HG02981 (cell line): ENCODE data around the gene PI4KA.
A peak's percentile ranks its signal among the peaks of the same experiment; 100 is the strongest.
"Not testable (repeated sequence)": the region's sequence is repeated elsewhere in the genome, so short reads cannot be mapped to it uniquely, and the experiment has no call there.

ENCODE experiments used
- ATAC-seq: cut with Tn5 transposase; IDR thresholded peaks from one replicate; pipeline ENCODE4 v1.9.1; 2021; ENCODE audit warnings: mild to moderate bottlenecking, moderate library complexity; ENCODE audit not compliant: unreplicated experiment

The PI4KA gene

GRCh38 chr22:20702175-20702545 lies 156.5 kb downstream of the PI4KA start:
- peak; percentile 11 for ATAC-seq

GRCh38 chr22:20701680-20702136 lies 156.9 kb downstream of the PI4KA start:
- ATAC-seq = peak; percentile 2

- not testable (repeated sequence) for ATAC-seq
These were observed 158.3 kb downstream of the PI4KA start for GRCh38 chr22:20700347-20700746.

GRCh38 chr22:20699856-20700255 lies 158.8 kb downstream of the PI4KA start:
- not testable (repeated sequence) for ATAC-seq

GRCh38 chr22:20697481-20698113 lies 161.0 kb downstream of the PI4KA start:
- not testable (repeated sequence) for ATAC-seq

- not testable (repeated sequence) for ATAC-seq
These were observed 162.6 kb downstream of the PI4KA start for GRCh38 chr22:20696056-20696455.

GRCh38 chr22:20695205-20695604 lies 163.4 kb downstream of the PI4KA start:
- not testable (repeated sequence) for ATAC-seq

GRCh38 chr22:20694256-20694655 lies 164.4 kb downstream of the PI4KA start:
- ATAC-seq = not testable (repeated sequence)

GRCh38 chr22:20692926-20693325 lies 165.7 kb downstream of the PI4KA start:
- ATAC-seq = not testable (repeated sequence)

GRCh38 chr22:20690586-20691317 lies 167.9 kb downstream of the PI4KA start:
- not testable (repeated sequence) for ATAC-seq

- ATAC-seq = not testable (repeated sequence)
These were observed 171.0 kb downstream of the PI4KA start for GRCh38 chr22:20687356-20688172.

- not testable (repeated sequence) for ATAC-seq
These were observed 172.8 kb downstream of the PI4KA start for GRCh38 chr22:20685764-20686163.

GRCh38 chr22:20678792-20679435 lies 179.7 kb downstream of the PI4KA start:
- ATAC-seq = not testable (repeated sequence)

- ATAC-seq = no peak
These were observed 180.8 kb downstream of the PI4KA start for GRCh38 chr22:20677684-20678242.

- ATAC-seq = not testable (repeated sequence)
These were observed 183.0 kb downstream of the PI4KA start for GRCh38 chr22:20675613-20676012.

- ATAC-seq = no peak
These were observed 183.6 kb downstream of the PI4KA start for GRCh38 chr22:20674998-20675397.

- ATAC-seq = no peak
These were observed 185.1 kb downstream of the PI4KA start for GRCh38 chr22:20673295-20674195.

GRCh38 chr22:20672732-20673131 lies 185.9 kb downstream of the PI4KA start:
- no peak for ATAC-seq

GRCh38 chr22:20672082-20672424 lies 186.6 kb downstream of the PI4KA start:
- ATAC-seq = no peak
